B cell (primary cell): ENCODE data around the gene NOD2. TPM values are rescaled to one million over a fixed set of nuclear protein-coding genes. Genes with fewer than 3 reads are reported as not detected.

Experiments used
- ATAC-seq: fragments of 200-7000 bp; cut with Tn5 transposase; one replicate; pipeline ENCODE4 v1.10.0; 2021; ENCODE audit warnings: low read depth, mild to moderate bottlenecking, moderate number of reproducible peaks, moderate library complexity
- CTCF ChIA-PET: fragments of 350-600 bp; sonication (Branson Sonifier 250); formaldehyde crosslinking; loops from one replicate; lab custom pipeline; 2021; ENCODE audit warnings: antibody characterized with exemption, inconsistent platforms; lab: Charles Lee
- POLR2A ChIA-PET: fragments of 350-600 bp; sonication (Branson Sonifier 250); formaldehyde crosslinking; loops from one replicate; lab custom pipeline; 2021; ENCODE audit warnings: antibody characterized with exemption; lab: Charles Lee
- DNase-seq: peaks from one replicate; pipeline ENCODE4 v3.0.0; 2013
- H2AFZ ChIP-seq: 2 replicates; pipeline ENCODE4 v1.6.1; 2012; ENCODE audit warnings: mild to moderate bottlenecking, low read depth, low read length; ENCODE audit not compliant: insufficient read depth, poor library complexity, severe bottlenecking
- H3K27ac ChIP-seq, 2 donors: 1 replicate in 1 of 2; 2 replicates in 1 of 2; pipeline ENCODE4 v1.5.1; 2012 to 2013; ENCODE audit warnings: low read length in 2 of 2, mild to moderate bottlenecking in 2 of 2, moderate library complexity in 1 of 2
- H3K27me3 ChIP-seq, 4 experiments: fragments of 200-600 bp in 1 of 4; sonication (generic) in 1 of 4; replicated peaks in 1 of 4; 1 replicate in 2 of 4; 2 replicates in 2 of 4; pipeline versions ENCODE4 v1.6.1 to v1.7.0; 2013 to 2016; ENCODE audit warnings: low read length in 3 of 4, mild to moderate bottlenecking in 2 of 4, mixed read lengths in 1 of 4, moderate library complexity in 1 of 4; ENCODE audit not compliant: insufficient read depth in 4 of 4, control insufficient read depth in 3 of 4; ENCODE audit errors: control extremely low read depth in 1 of 4
- H3K36me3 ChIP-seq, 2 experiments: replicated peaks in 1 of 2; 1 replicate in 1 of 2; 2 replicates in 1 of 2; pipeline versions ENCODE4 v1.6.1 to v1.7.1; 2013; ENCODE audit warnings: low read length in 1 of 2; ENCODE audit not compliant: insufficient read depth in 2 of 2, control insufficient read depth in 1 of 2; ENCODE audit errors: control extremely low read depth in 1 of 2, extremely low read depth in 1 of 2
- H3K4me1 ChIP-seq, 2 donors: fragments of 200-600 bp in 1 of 2; sonication (generic) in 1 of 2; 1 replicate in 1 of 2; 2 replicates in 1 of 2; pipeline versions ENCODE4 v1.5.1 to v1.6.1; 2013 to 2017; ENCODE audit warnings: low read length in 2 of 2; ENCODE audit not compliant: control insufficient read depth in 2 of 2, insufficient read depth in 2 of 2
- H3K4me2 ChIP-seq: replicated peaks from 2 replicates; pipeline ENCODE3; 2012; ENCODE audit warnings: mild to moderate bottlenecking, low read depth, low read length; ENCODE audit not compliant: poor library complexity, severe bottlenecking
- H3K4me3 ChIP-seq, 5 experiments: fragments of 200-600 bp in 1 of 5; sonication (generic) in 1 of 5; 1 replicate in 3 of 5; 2 replicates in 2 of 5; pipeline versions ENCODE4 v1.5.1 to v1.7.0; 2011 to 2016; ENCODE audit warnings: low read length in 4 of 5, mild to moderate bottlenecking in 4 of 5, low read depth in 2 of 5, control low read depth in 1 of 5, moderate library complexity in 1 of 5; ENCODE audit not compliant: insufficient read depth in 1 of 5; ENCODE audit errors: control extremely low read depth in 1 of 5, extremely low read depth in 1 of 5
- H3K79me2 ChIP-seq: fragments of 200-600 bp; sonication (generic); one replicate; pipeline ENCODE4 v1.6.0; 2016; ENCODE audit warnings: low read length; ENCODE audit not compliant: control insufficient read depth, insufficient read depth
- H3K9ac ChIP-seq: fragments of 200-600 bp; sonication (generic); 2 replicates; pipeline ENCODE4 v1.6.1; 2017; ENCODE audit warnings: mild to moderate bottlenecking, low read length, moderate library complexity
- H3K9me3 ChIP-seq, 3 donors: one replicate each; pipeline versions ENCODE4 v1.6.1 to v1.7.1; 2013; ENCODE audit warnings: low read length in 2 of 3; ENCODE audit not compliant: control insufficient read depth in 2 of 3, insufficient read depth in 1 of 3; ENCODE audit errors: control extremely low read depth in 1 of 3
- H4K20me1 ChIP-seq: 2 replicates; pipeline ENCODE4 v1.6.0; 2012; ENCODE audit warnings: mild to moderate bottlenecking, low read length; ENCODE audit not compliant: insufficient read depth, control insufficient read depth, poor library complexity, severe bottlenecking
- H3K27ac Mint-ChIP-seq: one replicate; pipeline ENCODE4 v1.8.0; 2021; ENCODE audit warnings: mixed read lengths
- H3K27me3 Mint-ChIP-seq: one replicate; pipeline ENCODE4 v1.8.0; 2021; ENCODE audit warnings: mixed read lengths
- H3K4me1 Mint-ChIP-seq: one replicate; pipeline ENCODE4 v1.8.0; 2021; ENCODE audit warnings: mixed read lengths
- H3K4me3 Mint-ChIP-seq: one replicate; pipeline ENCODE4 v1.8.0; 2021; ENCODE audit warnings: mixed read lengths
- H3K9me3 Mint-ChIP-seq: one replicate; pipeline ENCODE4 v1.8.0; 2022; ENCODE audit warnings: mixed read lengths; ENCODE audit not compliant: insufficient read depth
- EZH2 ChIP-seq: IDR thresholded peaks from 2 replicates; pipeline ENCODE4 v1.6.1; 2012; ENCODE audit warnings: borderline replicate concordance, low read depth, mild to moderate bottlenecking, moderate library complexity, low read length; ENCODE audit not compliant: insufficient read depth, poor library complexity, severe bottlenecking
- WGBS: methylation state at CpG from one replicate; pipeline ENCODE4 v1.1.5; 2013; ENCODE audit warnings: missing lambda C conversion rate; ENCODE audit not compliant: insufficient coverage; 5-methylcytosine and 5-hydroxymethylcytosine counted together
- intact Hi-C: fragments of 100-400 bp; cut with micrococcal nuclease; formaldehyde crosslinking; loops from one replicate; pipeline ENCODE4 v1.10.0; 2022
- polyA plus RNA-seq: library from polyadenylated mRNA; depleted of rRNA; stranded (reverse); fragments of >200 nt; gene quantifications from 2 replicates; pipeline ENCODE4 v1.2.3, GENCODE V29; 2012
- total RNA-seq, 2 donors: library from RNA; stranded (reverse); fragments of 120-200 nt in 1 of 2; gene quantifications; 1 replicate in 1 of 2; 2 replicates in 1 of 2; pipeline versions ENCODE4 v1.2.3 to v1.2.4, GENCODE V29; 2013 to 2022
- TF ChIP-seq, protein P1 (sequence below): fragments of 200-600 bp; IDR thresholded peaks from one replicate; pipeline ENCODE4 v1.8.0; 2022; ENCODE audit warnings: antibody characterized with exemption, mild to moderate bottlenecking

The NOD2 gene
- total and polyA plus RNA-seq, 2 donors (not counting 1 experiment from before 2014, with no cell fraction given): 1.2 to 1.8 TPM

DNA sequence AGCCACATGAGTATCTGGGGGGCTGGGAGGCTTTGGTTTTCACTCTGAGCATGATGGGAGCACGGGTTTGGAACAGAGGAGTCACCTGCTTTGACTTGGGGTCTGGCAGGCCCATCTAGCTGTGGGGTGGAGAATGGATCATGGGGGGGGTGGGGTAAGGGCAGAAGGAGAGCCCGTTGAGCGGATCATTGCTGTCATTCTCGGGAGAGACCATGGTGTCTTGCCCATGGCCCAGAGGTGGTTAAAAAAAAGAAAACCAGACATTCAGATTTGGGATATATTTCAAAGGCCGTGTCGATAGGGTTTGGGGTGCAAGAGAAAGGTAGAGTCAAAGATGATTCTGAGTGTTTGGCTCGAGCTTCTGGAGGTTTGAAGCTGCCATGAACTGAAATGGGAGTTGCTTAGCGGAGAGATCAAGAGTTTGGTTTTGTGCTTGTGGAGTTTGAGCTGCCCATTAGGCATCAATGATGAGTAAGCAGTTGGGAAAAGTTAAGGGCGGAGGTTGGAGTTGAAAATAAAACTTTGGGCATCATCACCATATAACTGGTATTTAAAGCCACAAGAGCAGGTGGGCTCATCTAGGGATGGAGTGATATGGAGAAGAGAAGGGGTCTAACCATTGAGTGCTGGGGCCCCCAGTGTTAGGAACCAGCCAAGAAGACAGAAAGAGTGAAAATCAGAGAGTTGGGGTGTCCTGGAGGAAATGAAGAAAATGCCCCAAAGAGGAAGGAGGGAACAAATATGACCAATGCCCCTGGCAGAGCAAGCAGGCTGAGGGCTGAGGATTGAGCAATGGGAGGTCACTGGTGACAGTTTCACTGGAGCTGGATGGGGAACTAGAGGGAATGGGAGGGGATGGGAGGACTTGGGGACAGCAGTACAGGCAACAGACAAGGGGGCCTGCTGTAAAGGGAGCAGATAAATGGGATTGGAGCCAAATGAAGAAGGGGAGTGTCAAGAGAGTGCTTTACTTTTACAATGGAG, 1.9 kb downstream of the NOD2 start:
- Histone ChIP-seq H3K9me3 (no peaks in the 10 kb centered on the region), H3K79me2 (no peaks in the 10 kb centered on the region), H4K20me1 (no peaks in the 10 kb centered on the region), H3K4me2 (no peak overlapping the region), H2AFZ (peak overlapping the region; percentile 38), H3K9ac (no peak overlapping the region), H3K27ac (no peak overlapping the region), H3K36me3 (no peaks in the 10 kb centered on the region), H3K4me1 (peaks cover 43 to 44% of the 10 kb centered on the region in 2 donors), H3K27me3 (no peaks in the 10 kb centered on the region), H3K4me3 (no peak overlapping the region)
- Mint-ChIP-seq H3K9me3 (no peaks in the 10 kb centered on the region), H3K27ac (peak overlapping the region; percentile 10), H3K4me3 (peak overlapping the region; percentile 20), H3K27me3 (no peaks in the 10 kb centered on the region), H3K4me1 (peaks cover 63% of the 10 kb centered on the region)
- no peak for TF ChIP-seq EZH2
- TF ChIP-seq, protein P1, sequence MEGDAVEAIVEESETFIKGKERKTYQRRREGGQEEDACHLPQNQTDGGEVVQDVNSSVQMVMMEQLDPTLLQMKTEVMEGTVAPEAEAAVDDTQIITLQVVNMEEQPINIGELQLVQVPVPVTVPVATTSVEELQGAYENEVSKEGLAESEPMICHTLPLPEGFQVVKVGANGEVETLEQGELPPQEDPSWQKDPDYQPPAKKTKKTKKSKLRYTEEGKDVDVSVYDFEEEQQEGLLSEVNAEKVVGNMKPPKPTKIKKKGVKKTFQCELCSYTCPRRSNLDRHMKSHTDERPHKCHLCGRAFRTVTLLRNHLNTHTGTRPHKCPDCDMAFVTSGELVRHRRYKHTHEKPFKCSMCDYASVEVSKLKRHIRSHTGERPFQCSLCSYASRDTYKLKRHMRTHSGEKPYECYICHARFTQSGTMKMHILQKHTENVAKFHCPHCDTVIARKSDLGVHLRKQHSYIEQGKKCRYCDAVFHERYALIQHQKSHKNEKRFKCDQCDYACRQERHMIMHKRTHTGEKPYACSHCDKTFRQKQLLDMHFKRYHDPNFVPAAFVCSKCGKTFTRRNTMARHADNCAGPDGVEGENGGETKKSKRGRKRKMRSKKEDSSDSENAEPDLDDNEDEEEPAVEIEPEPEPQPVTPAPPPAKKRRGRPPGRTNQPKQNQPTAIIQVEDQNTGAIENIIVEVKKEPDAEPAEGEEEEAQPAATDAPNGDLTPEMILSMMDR: no peak
- no peak for ATAC-seq
- 97% methylated on average over 8 of the region's 9 CpGs for WGBS
- CTCF ChIA-PET: interaction anchor here (0.8 to 1.8 kb wide), 4 partner anchors 8 to 14 kb away, joined by 3 to 6 read pairs (median 4); partner anchors contain the start of gene SNX20
- POLR2A ChIA-PET: no interaction called here
- DNase-seq: no peak
- intact Hi-C loops: no loop called here

- TF ChIP-seq EZH2: no peak
- TF ChIP-seq, protein P1: no peak
- H3K9ac ChIP-seq: no peak overlapping the region
- no peak overlapping the region for H3K4me2 ChIP-seq
- ATAC-seq (no peak), DNase-seq (no peak)
- H3K27me3 ChIP-seq: no peaks in the 10 kb centered on the region
- no peaks in the 10 kb centered on the region for H3K27me3 Mint-ChIP-seq
- CTCF ChIA-PET: interaction anchor here (1.0 to 1.4 kb wide), 2 partner anchors 9 to 12 kb away, joined by 3 to 4 read pairs; no protein-coding TSS in a partner anchor
- no peaks in the 10 kb centered on the region for H4K20me1 ChIP-seq
- H3K79me2 ChIP-seq: no peaks in the 10 kb centered on the region
- H2AFZ ChIP-seq: peak overlapping the region; percentile 38
- peaks cover 63% of the 10 kb centered on the region for H3K4me1 Mint-ChIP-seq
- no peaks in the 10 kb centered on the region for H3K9me3 ChIP-seq
- POLR2A ChIA-PET: interaction anchor here (0.9 kb wide), 1 partner anchor 12 kb away, joined by 3 read pairs; no protein-coding TSS in a partner anchor
- H3K4me3 ChIP-seq: no peak overlapping the region
- peaks cover 43 to 44% of the 10 kb centered on the region in 2 donors for H3K4me1 ChIP-seq
- intact Hi-C loops: no loop called here
- H3K36me3 ChIP-seq: no peaks in the 10 kb centered on the region
- H3K9me3 Mint-ChIP-seq: no peaks in the 10 kb centered on the region
- no peak overlapping the region for H3K27ac Mint-ChIP-seq
- H3K27ac ChIP-seq: peak overlapping the region in 1 of 2 donors; percentile 39
- 65% methylated on average over 4 of the region's 5 CpGs for WGBS
- peak overlapping the region; percentile 29 for H3K4me3 Mint-ChIP-seq
Observed at GRCh38 chr16:50696126-50696525, 2.7 kb downstream of the NOD2 start.
